ENCODE results near the gene FSCN2.

- TF ChIP-seq, protein P1, sequence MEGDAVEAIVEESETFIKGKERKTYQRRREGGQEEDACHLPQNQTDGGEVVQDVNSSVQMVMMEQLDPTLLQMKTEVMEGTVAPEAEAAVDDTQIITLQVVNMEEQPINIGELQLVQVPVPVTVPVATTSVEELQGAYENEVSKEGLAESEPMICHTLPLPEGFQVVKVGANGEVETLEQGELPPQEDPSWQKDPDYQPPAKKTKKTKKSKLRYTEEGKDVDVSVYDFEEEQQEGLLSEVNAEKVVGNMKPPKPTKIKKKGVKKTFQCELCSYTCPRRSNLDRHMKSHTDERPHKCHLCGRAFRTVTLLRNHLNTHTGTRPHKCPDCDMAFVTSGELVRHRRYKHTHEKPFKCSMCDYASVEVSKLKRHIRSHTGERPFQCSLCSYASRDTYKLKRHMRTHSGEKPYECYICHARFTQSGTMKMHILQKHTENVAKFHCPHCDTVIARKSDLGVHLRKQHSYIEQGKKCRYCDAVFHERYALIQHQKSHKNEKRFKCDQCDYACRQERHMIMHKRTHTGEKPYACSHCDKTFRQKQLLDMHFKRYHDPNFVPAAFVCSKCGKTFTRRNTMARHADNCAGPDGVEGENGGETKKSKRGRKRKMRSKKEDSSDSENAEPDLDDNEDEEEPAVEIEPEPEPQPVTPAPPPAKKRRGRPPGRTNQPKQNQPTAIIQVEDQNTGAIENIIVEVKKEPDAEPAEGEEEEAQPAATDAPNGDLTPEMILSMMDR (conservative IDR thresholded peaks at IDR 0.05; ENCODE audit: low read length): no peak
- TF ChIP-seq EZH2phosphoT487 (IDR thresholded peaks at IDR 0.05; ENCODE audit: borderline replicate concordance, low read depth, low read length): no peak
Observed at GRCh38 chr17:81553616-81554181, 25.5 kb downstream of the FSCN2 start.

All from OCI-LY7 (cell line).